A673 (cell line): Measurements from ENCODE around the gene GALNT18. TPM values are rescaled to one million over a fixed set of nuclear protein-coding genes. Genes with fewer than 3 reads are reported as not detected.

Source experiments
- BruUV-seq: library from RNA; stranded (reverse); fragments of 400-500 nt; replicated peaks from 2 replicates; lab custom pipeline; 2021; lab: Mats Ljungman, UMichigan
- CTCF ChIA-PET: fragments of 300-600 bp; sonication (Branson Sonifier 250); formaldehyde crosslinking; loops from one replicate; lab custom pipeline; 2022; ENCODE audit warnings: antibody characterized with exemption; lab: Charles Lee
- POLR2A ChIA-PET: fragments of 300-600 bp; sonication (Branson Sonifier 250); formaldehyde crosslinking; loops from one replicate; lab custom pipeline; 2022; ENCODE audit warnings: antibody characterized with exemption; ENCODE audit not compliant: low non-redundant PET; lab: Charles Lee
- DNase-seq: peaks from one replicate; pipeline ENCODE4 v3.0.0-alpha.2; 2015; ENCODE audit warnings: low spot score
- H3K27ac ChIP-seq: fragments of 200-600 bp; sonication (generic); 2 replicates; pipeline ENCODE4 v1.5.1; 2016; ENCODE audit warnings: mixed run types, low read depth, mild to moderate bottlenecking, mixed read lengths, antibody characterized with exemption, low read length; ENCODE audit not compliant: poor library complexity, severe bottlenecking
- H3K27me3 ChIP-seq: fragments of 200-600 bp; sonication (generic); replicated peaks from 2 replicates; pipeline ENCODE4 v1.6.1; 2017; ENCODE audit warnings: mixed run types, low read depth, mild to moderate bottlenecking, mixed read lengths, antibody characterized with exemption, low read length; ENCODE audit not compliant: insufficient read depth, poor library complexity
- H3K36me3 ChIP-seq: fragments of 200-600 bp; sonication (generic); 2 replicates; pipeline ENCODE4 v1.6.1; 2016; ENCODE audit warnings: mixed run types, mild to moderate bottlenecking, mixed read lengths, antibody characterized with exemption, low read length; ENCODE audit not compliant: insufficient read depth, poor library complexity, severe bottlenecking
- H3K4me1 ChIP-seq: fragments of 200-600 bp; sonication (generic); 2 replicates; pipeline ENCODE4 v1.6.1; 2017; ENCODE audit warnings: mixed run types, mild to moderate bottlenecking, mixed read lengths, antibody characterized with exemption, low read length; ENCODE audit not compliant: insufficient read depth, poor library complexity, severe bottlenecking
- H3K4me3 ChIP-seq: fragments of 200-600 bp; sonication (generic); 2 replicates; pipeline ENCODE4 v1.5.1; 2016; ENCODE audit warnings: low read depth, mixed run types, mild to moderate bottlenecking, mixed read lengths, low read length; ENCODE audit not compliant: poor library complexity, severe bottlenecking
- H3K9me3 ChIP-seq: fragments of 200-600 bp; sonication (generic); 2 replicates; pipeline ENCODE4 v1.6.1; 2016; ENCODE audit warnings: mixed run types, low read depth, mild to moderate bottlenecking, mixed read lengths, antibody characterized with exemption, low read length; ENCODE audit not compliant: poor library complexity, severe bottlenecking
- CTCF ChIP-seq: fragments of 300-800, 200-600 bp; sonication (generic); conservative IDR thresholded peaks from 2 replicates; pipeline ENCODE4 v1.5.1; 2017; ENCODE audit warnings: low read depth, mild to moderate bottlenecking, antibody characterized with exemption, low read length, moderate library complexity, mixed read lengths
- EZH2 ChIP-seq: fragments of 200-600 bp; sonication (generic); IDR thresholded peaks from 2 replicates; pipeline ENCODE4 v1.6.1; 2017; ENCODE audit warnings: borderline replicate concordance, low read depth, mild to moderate bottlenecking, mixed read lengths, antibody characterized with exemption, low read length; ENCODE audit not compliant: poor library complexity, severe bottlenecking
- intact Hi-C: fragments of 100-400 bp; cut with micrococcal nuclease; formaldehyde crosslinking; loops from one replicate; pipeline ENCODE4 v1.10.0; 2022; ENCODE audit not compliant: unreplicated experiment
- total RNA-seq: library from RNA; stranded (reverse); gene quantifications from 2 replicates; pipeline ENCODE4 v1.2.3, GENCODE V29; 2021

GALNT18 gene
- total RNA-seq, 1 experiment from 2014 or later: 0.37 TPM

GRCh38 chr11:11441091-11441490 lies 180.7 kb downstream of the GALNT18 start:
- POLR2A ChIA-PET: no interaction called here
- H3K9me3 ChIP-seq: no peaks in the 10 kb centered on the region
- no peaks in the 10 kb centered on the region for H3K4me1 ChIP-seq
- intact Hi-C loops: no loop called here
- H3K27ac ChIP-seq: no peak overlapping the region
- CTCF ChIA-PET: no interaction called here
- no TSS peak for BruUV-seq
- TF ChIP-seq EZH2 (no peak), CTCF (no peak)
- H3K27me3 ChIP-seq: no peaks in the 10 kb centered on the region
- H3K4me3 ChIP-seq: no peak overlapping the region
- H3K36me3 ChIP-seq: no peaks in the 10 kb centered on the region
- DNase-seq: no peak

GRCh38 chr11:11440144-11440543 lies 181.7 kb downstream of the GALNT18 start:
- Histone ChIP-seq H3K9me3 (no peaks in the 10 kb centered on the region), H3K4me1 (no peaks in the 10 kb centered on the region), H3K27me3 (no peaks in the 10 kb centered on the region), H3K4me3 (no peak overlapping the region), H3K27ac (no peak overlapping the region), H3K36me3 (no peaks in the 10 kb centered on the region)
- ChIA-PET POLR2A (no interaction called here), CTCF (no interaction called here)
- no peak for TF ChIP-seq EZH2
- no peak for TF ChIP-seq CTCF
- no peak for DNase-seq
- intact Hi-C loops: no loop called here
- no TSS peak for BruUV-seq

GRCh38 chr11:11439591-11439990 lies 182.2 kb downstream of the GALNT18 start:
- no peak overlapping the region for H3K27ac ChIP-seq
- no peaks in the 10 kb centered on the region for H3K4me1 ChIP-seq
- no peak for DNase-seq
- no TSS peak for BruUV-seq
- H3K9me3 ChIP-seq: no peaks in the 10 kb centered on the region
- ChIA-PET POLR2A (interaction anchor here (0.6 kb wide), 1 partner anchor 173 kb away, joined by 4 read pairs; no protein-coding TSS in a partner anchor), CTCF (no interaction called here)
- no peak overlapping the region for H3K4me3 ChIP-seq
- no peaks in the 10 kb centered on the region for H3K36me3 ChIP-seq
- intact Hi-C loops: no loop called here
- H3K27me3 ChIP-seq: no peaks in the 10 kb centered on the region
- TF ChIP-seq EZH2: no peak
- TF ChIP-seq CTCF: no peak
